Liver (tissue), 9 donors: ENCODE data around the gene UNC5B. TPM values are rescaled to one million over a fixed set of nuclear protein-coding genes. Genes with fewer than 3 reads are reported as not detected.

Source experiments
- DNase-seq: peaks from one replicate; pipeline ENCODE4 v3.0.0-alpha.2; 2017; ENCODE audit warnings: low spot score
- H3K27ac ChIP-seq, 2 donors: one replicate each; pipeline ENCODE4 v1.7.0; 2013; ENCODE audit warnings: inconsistent platforms in 2 of 2, low read length in 2 of 2, control low read depth in 1 of 2, low read depth in 1 of 2, mild to moderate bottlenecking in 1 of 2
- H3K27me3 ChIP-seq, 4 donors: one replicate each; pipeline versions ENCODE4 v1.6.1 to v1.7.0; 2013; ENCODE audit warnings: low read length in 3 of 4, inconsistent platforms in 1 of 4, mild to moderate bottlenecking in 1 of 4, moderate library complexity in 1 of 4; ENCODE audit not compliant: control insufficient read depth in 4 of 4, insufficient read depth in 4 of 4
- H3K36me3 ChIP-seq, 4 donors: one replicate each; pipeline versions ENCODE4 v1.6.1 to v1.7.0; 2013; ENCODE audit warnings: low read length in 3 of 4, mild to moderate bottlenecking in 3 of 4, low read depth in 1 of 4, moderate library complexity in 1 of 4; ENCODE audit not compliant: control insufficient read depth in 4 of 4, insufficient read depth in 3 of 4
- H3K4me1 ChIP-seq, 4 donors: one replicate each; pipeline versions ENCODE4 v1.6.1 to v1.7.0; 2013; ENCODE audit warnings: low read length in 3 of 4, mild to moderate bottlenecking in 3 of 4, moderate library complexity in 1 of 4; ENCODE audit not compliant: control insufficient read depth in 4 of 4, insufficient read depth in 4 of 4
- H3K4me3 ChIP-seq, 3 donors: one replicate each; pipeline versions ENCODE4 v1.6.1 to v1.7.0; 2013; ENCODE audit warnings: low read length in 3 of 3, control low read depth in 1 of 3, low read depth in 1 of 3, mild to moderate bottlenecking in 1 of 3
- H3K9ac ChIP-seq, 2 donors: one replicate each; pipeline ENCODE4 v1.7.0; 2013; ENCODE audit warnings: low read length in 2 of 2, mild to moderate bottlenecking in 2 of 2, moderate library complexity in 2 of 2, control low read depth in 1 of 2, low read depth in 1 of 2
- H3K9me3 ChIP-seq, 4 donors: one replicate each; pipeline versions ENCODE4 v1.6.1 to v1.7.0; 2013; ENCODE audit warnings: low read length in 3 of 4; ENCODE audit not compliant: control insufficient read depth in 4 of 4
- EGR1 ChIP-seq, 2 donors: IDR thresholded peaks; 2 replicates each; pipeline ENCODE4 v1.6.1; 2016 to 2018; ENCODE audit warnings: antibody characterized with exemption in 2 of 2, low read depth in 2 of 2
- FOXA1 ChIP-seq: IDR thresholded peaks from 2 replicates; pipeline ENCODE4 v1.6.1; 2016; ENCODE audit warnings: antibody characterized with exemption
- FOXA2 ChIP-seq: IDR thresholded peaks from 2 replicates; pipeline ENCODE4 v1.6.1; 2016; ENCODE audit warnings: antibody characterized with exemption
- GABPA ChIP-seq, 2 donors: IDR thresholded peaks in 1 of 2; conservative IDR thresholded peaks in 1 of 2; 2 replicates each; pipeline ENCODE4 v1.6.1; 2016; ENCODE audit warnings: antibody characterized with exemption in 2 of 2, mild to moderate bottlenecking in 1 of 2, moderate library complexity in 1 of 2
- HNF4A ChIP-seq, 2 donors: conservative IDR thresholded peaks; 2 replicates each; pipeline ENCODE4 v1.6.1; 2016; ENCODE audit warnings: antibody characterized with exemption in 2 of 2, mild to moderate bottlenecking in 2 of 2
- HNF4G ChIP-seq: IDR thresholded peaks from 2 replicates; pipeline ENCODE4 v1.6.1; 2016; ENCODE audit warnings: antibody characterized with exemption
- JUND ChIP-seq, 2 donors: IDR thresholded peaks; 2 replicates each; pipeline ENCODE4 v1.6.1; 2016; ENCODE audit warnings: antibody characterized with exemption in 2 of 2
- NR2F2 ChIP-seq: IDR thresholded peaks from 2 replicates; pipeline ENCODE4 v1.6.1; 2016; ENCODE audit warnings: antibody characterized with exemption
- RAD21 ChIP-seq, 2 donors: IDR thresholded peaks; 2 replicates each; pipeline ENCODE4 v1.6.1; 2016; ENCODE audit warnings: antibody characterized with exemption in 2 of 2, mild to moderate bottlenecking in 2 of 2
- RXRA ChIP-seq, 2 donors: IDR thresholded peaks; 2 replicates each; pipeline ENCODE4 v1.6.1; 2017 to 2018; ENCODE audit warnings: antibody characterized with exemption in 2 of 2, mild to moderate bottlenecking in 1 of 2
- SP1 ChIP-seq: IDR thresholded peaks from 2 replicates; pipeline ENCODE4 v1.6.1; 2018; ENCODE audit warnings: antibody characterized with exemption, mild to moderate bottlenecking
- TAF1 ChIP-seq: conservative IDR thresholded peaks from 2 replicates; pipeline ENCODE4 v1.6.1; 2016; ENCODE audit warnings: antibody characterized with exemption, mild to moderate bottlenecking
- YY1 ChIP-seq: IDR thresholded peaks from 2 replicates; pipeline ENCODE4 v1.6.1; 2016; ENCODE audit warnings: antibody characterized with exemption, mild to moderate bottlenecking
- WGBS: extraction: QIAGEN DNeasy Blood & Tissue Kit; methylation state at CpG from one replicate; pipeline ENCODE4 v1.1.7; 2013; 5-methylcytosine and 5-hydroxymethylcytosine counted together
- polyA plus RNA-seq, 2 donors: library from polyadenylated mRNA; stranded (reverse) in 1 of 2; unstranded in 1 of 2; fragments of 200-250 nt in 1 of 2; fragments of >200 nt in 1 of 2; fragmentation: Nextera tagmentation in 1 of 2; extraction: Ambion mirVana in 1 of 2; gene quantifications; one replicate each; pipeline versions ENCODE4 v1.2.1 to v1.2.3, GENCODE V29; 2013 to 2015
- total RNA-seq, 2 donors: library from RNA; depleted of rRNA; stranded (reverse); fragments of >200 nt; gene quantifications; one replicate each; pipeline ENCODE4 v1.2.3, GENCODE V29; 2014
- TF ChIP-seq, protein P1 (sequence below): IDR thresholded peaks from 2 replicates; pipeline ENCODE4 v1.6.1; 2016; ENCODE audit warnings: antibody characterized with exemption, mild to moderate bottlenecking
- TF ChIP-seq, protein P2 (sequence below): fragments of 150-350 bp; IDR thresholded peaks from 2 replicates; pipeline ENCODE4 v1.5.1; 2017; ENCODE audit warnings: improper control_type of control experiment, low read depth, low read length; ENCODE audit not compliant: missing input control
- TF ChIP-seq, protein P3 (sequence below): IDR thresholded peaks from 2 replicates; pipeline ENCODE4 v1.6.1; 2016; ENCODE audit warnings: antibody characterized with exemption
- TF ChIP-seq, protein P4 (sequence below): IDR thresholded peaks from 2 replicates; pipeline ENCODE4 v1.6.1; 2016; ENCODE audit warnings: antibody characterized with exemption
- donor health status: healthy.
- donor health status: healthy.
- donor health status: healthy.
- donor health status: healthy.
- donor health status: healthy.

UNC5B gene
- total and polyA plus RNA-seq, 4 donors: 0.56 to 1.8 (median 1.3) TPM

DNA sequence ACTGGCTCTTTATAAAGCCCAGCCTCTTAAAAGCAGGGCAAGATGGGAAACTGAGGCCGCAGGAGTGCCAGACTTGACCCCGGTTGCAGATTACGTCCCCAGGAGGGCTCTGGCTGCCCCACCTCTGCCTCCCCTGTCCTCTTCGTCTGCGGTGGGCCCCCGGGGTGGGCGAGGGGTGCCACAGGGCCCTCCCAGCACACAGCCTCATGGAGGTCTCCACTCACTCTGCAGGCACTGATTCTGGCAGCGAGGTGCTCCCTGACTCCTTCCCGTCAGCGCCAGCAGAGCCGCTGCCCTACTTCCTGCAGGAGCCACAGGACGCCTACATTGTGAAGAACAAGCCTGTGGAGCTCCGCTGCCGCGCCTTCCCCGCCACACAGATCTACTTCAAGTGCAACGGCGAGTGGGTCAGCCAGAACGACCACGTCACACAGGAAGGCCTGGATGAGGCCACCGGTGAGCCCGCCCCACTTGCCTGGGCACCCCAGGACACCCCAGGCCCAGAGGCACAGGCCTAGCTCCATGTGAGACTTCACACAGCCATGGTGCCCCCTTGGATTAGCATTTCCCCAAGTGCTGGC is 67.3 kb downstream of the UNC5B start:
- Histone ChIP-seq H3K4me3 (no peak overlapping the region), H3K27me3 (no peaks in the 10 kb centered on the region), H3K36me3 (no peaks in the 10 kb centered on the region), H3K27ac (no peak overlapping the region), H3K9me3 (no peaks in the 10 kb centered on the region), H3K9ac (no peak overlapping the region), H3K4me1 (peaks cover 0 to 4% (median 0%) of the 10 kb centered on the region in 4 donors)
- DNase-seq: no peak
- TF ChIP-seq RXRA (IDR thresholded peaks at IDR 0.05): no peak
- 81% methylated on average over 22 of the region's 22 CpGs for WGBS

DNA sequence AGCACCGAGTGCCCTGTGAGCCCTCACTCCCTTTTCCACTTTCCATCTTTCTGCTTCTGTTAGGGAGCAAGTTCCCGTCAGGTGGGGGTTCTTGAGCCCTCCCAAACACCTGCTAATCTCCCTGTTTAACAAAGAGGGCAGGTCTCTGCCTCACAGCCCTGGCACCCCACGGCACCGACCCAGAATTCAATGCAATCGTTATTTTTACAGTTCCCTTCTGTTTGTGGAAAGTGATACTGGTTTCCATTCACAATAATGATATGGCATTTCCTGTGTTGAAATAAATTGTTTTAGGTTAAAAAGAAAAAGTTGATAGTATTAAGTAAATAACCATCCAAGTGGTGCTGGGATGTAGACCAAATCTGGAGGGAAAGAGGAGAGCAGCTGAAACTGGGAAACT is 67.8 kb downstream of the UNC5B start:
- no peak for DNase-seq
- Histone ChIP-seq H3K9me3 (no peaks in the 10 kb centered on the region), H3K27ac (no peak overlapping the region)

DNA sequence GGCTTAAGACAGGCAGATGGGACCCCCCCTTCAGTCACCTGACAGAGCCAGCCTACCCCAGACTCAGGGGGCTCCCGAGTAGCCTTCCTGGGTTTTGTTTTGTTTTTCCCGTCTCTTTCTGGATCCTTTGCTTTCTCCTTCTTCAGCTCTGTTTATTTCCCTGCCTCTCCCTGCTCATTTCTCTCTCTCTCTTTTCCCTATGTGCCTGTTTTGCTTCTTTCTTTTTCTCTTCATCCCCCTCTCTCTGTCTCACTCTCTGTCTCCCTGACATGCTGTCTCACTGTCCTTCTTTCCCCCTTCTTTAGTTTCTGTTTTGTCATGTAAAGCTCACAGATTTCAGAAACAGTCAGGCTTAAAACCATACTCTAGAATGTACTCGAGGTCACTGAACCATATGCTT is 68.5 kb downstream of the UNC5B start:
- H3K4me3 ChIP-seq: no peak overlapping the region
- H3K4me1 ChIP-seq: peaks cover 0 to 4% (median 0%) of the 10 kb centered on the region in 4 donors
- no peaks in the 10 kb centered on the region for H3K27me3 ChIP-seq
- no peak overlapping the region for H3K9ac ChIP-seq
- DNase-seq: no peak
- no peaks in the 10 kb centered on the region for H3K36me3 ChIP-seq
- 42% methylated on average over 3 of the region's 3 CpGs for WGBS
- H3K27ac ChIP-seq: no peak overlapping the region
- no peaks in the 10 kb centered on the region for H3K9me3 ChIP-seq
- TF ChIP-seq EGR1 (IDR thresholded peaks at IDR 0.05; ENCODE audit: low read depth in 2 of 2): no peak
- TF ChIP-seq, protein P1, sequence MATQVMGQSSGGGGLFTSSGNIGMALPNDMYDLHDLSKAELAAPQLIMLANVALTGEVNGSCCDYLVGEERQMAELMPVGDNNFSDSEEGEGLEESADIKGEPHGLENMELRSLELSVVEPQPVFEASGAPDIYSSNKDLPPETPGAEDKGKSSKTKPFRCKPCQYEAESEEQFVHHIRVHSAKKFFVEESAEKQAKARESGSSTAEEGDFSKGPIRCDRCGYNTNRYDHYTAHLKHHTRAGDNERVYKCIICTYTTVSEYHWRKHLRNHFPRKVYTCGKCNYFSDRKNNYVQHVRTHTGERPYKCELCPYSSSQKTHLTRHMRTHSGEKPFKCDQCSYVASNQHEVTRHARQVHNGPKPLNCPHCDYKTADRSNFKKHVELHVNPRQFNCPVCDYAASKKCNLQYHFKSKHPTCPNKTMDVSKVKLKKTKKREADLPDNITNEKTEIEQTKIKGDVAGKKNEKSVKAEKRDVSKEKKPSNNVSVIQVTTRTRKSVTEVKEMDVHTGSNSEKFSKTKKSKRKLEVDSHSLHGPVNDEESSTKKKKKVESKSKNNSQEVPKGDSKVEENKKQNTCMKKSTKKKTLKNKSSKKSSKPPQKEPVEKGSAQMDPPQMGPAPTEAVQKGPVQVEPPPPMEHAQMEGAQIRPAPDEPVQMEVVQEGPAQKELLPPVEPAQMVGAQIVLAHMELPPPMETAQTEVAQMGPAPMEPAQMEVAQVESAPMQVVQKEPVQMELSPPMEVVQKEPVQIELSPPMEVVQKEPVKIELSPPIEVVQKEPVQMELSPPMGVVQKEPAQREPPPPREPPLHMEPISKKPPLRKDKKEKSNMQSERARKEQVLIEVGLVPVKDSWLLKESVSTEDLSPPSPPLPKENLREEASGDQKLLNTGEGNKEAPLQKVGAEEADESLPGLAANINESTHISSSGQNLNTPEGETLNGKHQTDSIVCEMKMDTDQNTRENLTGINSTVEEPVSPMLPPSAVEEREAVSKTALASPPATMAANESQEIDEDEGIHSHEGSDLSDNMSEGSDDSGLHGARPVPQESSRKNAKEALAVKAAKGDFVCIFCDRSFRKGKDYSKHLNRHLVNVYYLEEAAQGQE: no peak
- TF ChIP-seq NR2F2: no peak
- TF ChIP-seq, protein P2, sequence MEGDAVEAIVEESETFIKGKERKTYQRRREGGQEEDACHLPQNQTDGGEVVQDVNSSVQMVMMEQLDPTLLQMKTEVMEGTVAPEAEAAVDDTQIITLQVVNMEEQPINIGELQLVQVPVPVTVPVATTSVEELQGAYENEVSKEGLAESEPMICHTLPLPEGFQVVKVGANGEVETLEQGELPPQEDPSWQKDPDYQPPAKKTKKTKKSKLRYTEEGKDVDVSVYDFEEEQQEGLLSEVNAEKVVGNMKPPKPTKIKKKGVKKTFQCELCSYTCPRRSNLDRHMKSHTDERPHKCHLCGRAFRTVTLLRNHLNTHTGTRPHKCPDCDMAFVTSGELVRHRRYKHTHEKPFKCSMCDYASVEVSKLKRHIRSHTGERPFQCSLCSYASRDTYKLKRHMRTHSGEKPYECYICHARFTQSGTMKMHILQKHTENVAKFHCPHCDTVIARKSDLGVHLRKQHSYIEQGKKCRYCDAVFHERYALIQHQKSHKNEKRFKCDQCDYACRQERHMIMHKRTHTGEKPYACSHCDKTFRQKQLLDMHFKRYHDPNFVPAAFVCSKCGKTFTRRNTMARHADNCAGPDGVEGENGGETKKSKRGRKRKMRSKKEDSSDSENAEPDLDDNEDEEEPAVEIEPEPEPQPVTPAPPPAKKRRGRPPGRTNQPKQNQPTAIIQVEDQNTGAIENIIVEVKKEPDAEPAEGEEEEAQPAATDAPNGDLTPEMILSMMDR: no peak
- TF ChIP-seq YY1: no peak
- TF ChIP-seq, protein P3, sequence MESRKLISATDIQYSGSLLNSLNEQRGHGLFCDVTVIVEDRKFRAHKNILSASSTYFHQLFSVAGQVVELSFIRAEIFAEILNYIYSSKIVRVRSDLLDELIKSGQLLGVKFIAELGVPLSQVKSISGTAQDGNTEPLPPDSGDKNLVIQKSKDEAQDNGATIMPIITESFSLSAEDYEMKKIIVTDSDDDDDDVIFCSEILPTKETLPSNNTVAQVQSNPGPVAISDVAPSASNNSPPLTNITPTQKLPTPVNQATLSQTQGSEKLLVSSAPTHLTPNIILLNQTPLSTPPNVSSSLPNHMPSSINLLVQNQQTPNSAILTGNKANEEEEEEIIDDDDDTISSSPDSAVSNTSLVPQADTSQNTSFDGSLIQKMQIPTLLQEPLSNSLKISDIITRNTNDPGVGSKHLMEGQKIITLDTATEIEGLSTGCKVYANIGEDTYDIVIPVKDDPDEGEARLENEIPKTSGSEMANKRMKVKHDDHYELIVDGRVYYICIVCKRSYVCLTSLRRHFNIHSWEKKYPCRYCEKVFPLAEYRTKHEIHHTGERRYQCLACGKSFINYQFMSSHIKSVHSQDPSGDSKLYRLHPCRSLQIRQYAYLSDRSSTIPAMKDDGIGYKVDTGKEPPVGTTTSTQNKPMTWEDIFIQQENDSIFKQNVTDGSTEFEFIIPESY: no peak
- no peak for TF ChIP-seq RAD21 (IDR thresholded peaks at IDR 0.05)
- TF ChIP-seq JUND (IDR thresholded peaks at IDR 0.05): no peak
- TF ChIP-seq, protein P4, sequence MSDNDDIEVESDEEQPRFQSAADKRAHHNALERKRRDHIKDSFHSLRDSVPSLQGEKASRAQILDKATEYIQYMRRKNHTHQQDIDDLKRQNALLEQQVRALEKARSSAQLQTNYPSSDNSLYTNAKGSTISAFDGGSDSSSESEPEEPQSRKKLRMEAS: no peak
- no peak for TF ChIP-seq HNF4A (conservative IDR thresholded peaks at IDR 0.05)
- TF ChIP-seq TAF1: no peak
- no peak for TF ChIP-seq FOXA1
- TF ChIP-seq RXRA (IDR thresholded peaks at IDR 0.05): no peak
- no peak for TF ChIP-seq GABPA (IDR thresholded peaks at IDR 0.05 in 1 of 2, conservative IDR thresholded peaks at IDR 0.05 in 1 of 2)
- no peak for TF ChIP-seq HNF4G

More for the DNA sequence above, 67.8 kb downstream of the UNC5B start:
- TF ChIP-seq EGR1 (IDR thresholded peaks at IDR 0.05; ENCODE audit: low read depth in 2 of 2) (no peak), FOXA1 (no peak), SP1 (no peak), JUND (IDR thresholded peaks at IDR 0.05) (no peak), RAD21 (IDR thresholded peaks at IDR 0.05) (no peak), FOXA2 (no peak), HNF4G (no peak), GABPA (IDR thresholded peaks at IDR 0.05 in 1 of 2, conservative IDR thresholded peaks at IDR 0.05 in 1 of 2) (no peak)
- TF ChIP-seq, protein P2: no peak
- H3K36me3 ChIP-seq: no peaks in the 10 kb centered on the region
- WGBS: 77% methylated on average over 5 of the region's 5 CpGs
- H3K4me3 ChIP-seq: no peak overlapping the region
- no peak overlapping the region for H3K9ac ChIP-seq
- no peaks in the 10 kb centered on the region for H3K27me3 ChIP-seq
- H3K4me1 ChIP-seq: peaks cover 0 to 4% (median 0%) of the 10 kb centered on the region in 4 donors
